ENCODE measurements around the gene TXN2. TPM values are rescaled to one million over a fixed set of nuclear protein-coding genes. Genes with fewer than 3 reads are reported as not detected.
A peak's percentile ranks its signal among the peaks of the same experiment; 100 is the strongest.

TXN2 gene
- total and polyA plus RNA-seq, 2 donors (not counting 1 experiment from before 2014, with no cell fraction given), result 25.3 to 118 TPM

DNA sequence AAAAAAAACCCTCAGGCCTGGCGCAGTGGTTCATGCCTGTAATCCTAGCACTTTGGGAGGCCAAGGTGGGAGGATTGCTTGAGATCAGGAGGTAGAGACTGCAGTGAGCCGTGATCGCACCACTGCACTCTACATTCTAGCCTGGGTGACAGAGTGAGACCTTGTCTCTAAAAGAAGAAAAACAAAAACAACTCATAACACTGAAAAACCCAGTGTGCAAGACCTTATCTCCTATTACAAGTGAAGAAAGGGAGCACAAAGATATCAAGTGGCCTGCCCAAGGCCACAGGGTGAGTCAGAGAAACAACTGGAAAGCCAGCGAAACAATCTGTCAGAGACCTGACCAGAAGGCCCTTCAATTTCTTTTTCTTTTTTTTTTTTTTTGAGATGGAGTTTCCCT is 2.5 kb downstream of the TXN2 start:
- peak in 1 of 2 donors; percentile 18 for DNase-seq (ENCODE audit: low read depth in 2 of 2)
- Histone ChIP-seq H3K4me1 (ENCODE audit: control insufficient read depth, extremely low read depth, insufficient read depth, low read length) (peaks cover 7% of the 10 kb centered on the region), H3K27ac (ENCODE audit: insufficient read depth, low read length) (no peak overlapping the region)

DNA sequence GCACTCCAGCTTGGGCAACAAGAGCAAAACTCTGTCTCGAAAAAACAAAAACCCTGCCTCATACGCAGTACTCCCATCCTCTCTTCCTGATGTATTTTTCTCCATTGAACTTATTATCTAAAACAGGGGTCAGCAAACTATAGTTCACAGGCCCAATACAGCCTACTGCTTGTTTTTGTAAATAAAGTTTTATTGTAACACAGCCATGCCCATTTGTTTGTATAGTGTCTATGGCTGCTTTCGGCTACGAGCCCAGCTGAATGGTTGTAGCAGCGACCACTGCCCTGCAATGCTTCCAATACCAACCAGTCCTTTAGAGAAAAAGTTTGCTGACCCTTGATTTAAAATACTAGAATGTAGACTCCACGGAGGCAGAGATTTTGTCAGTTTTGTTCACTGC is 6.1 kb downstream of the TXN2 start:
- H3K27ac ChIP-seq (ENCODE audit: insufficient read depth, low read length), result no peak overlapping the region
- H3K9ac ChIP-seq (ENCODE audit: insufficient read depth, low read length), result no peak overlapping the region
- no peaks in the 10 kb centered on the region for H4K20me1 ChIP-seq (ENCODE audit: control insufficient read depth, extremely low read depth, insufficient read depth, low read length)
- no peaks in the 10 kb centered on the region for H3K9me3 ChIP-seq (ENCODE audit: control insufficient read depth, insufficient read depth, low read depth, low read length)
- no peak overlapping the region for H3K4me2 ChIP-seq (ENCODE audit: extremely low read depth, insufficient read depth, low read length)
- TF ChIP-seq EZH2 (IDR thresholded peaks at IDR 0.05; ENCODE audit: low read length, missing control alignments), result no peak
- TF ChIP-seq, protein P1, sequence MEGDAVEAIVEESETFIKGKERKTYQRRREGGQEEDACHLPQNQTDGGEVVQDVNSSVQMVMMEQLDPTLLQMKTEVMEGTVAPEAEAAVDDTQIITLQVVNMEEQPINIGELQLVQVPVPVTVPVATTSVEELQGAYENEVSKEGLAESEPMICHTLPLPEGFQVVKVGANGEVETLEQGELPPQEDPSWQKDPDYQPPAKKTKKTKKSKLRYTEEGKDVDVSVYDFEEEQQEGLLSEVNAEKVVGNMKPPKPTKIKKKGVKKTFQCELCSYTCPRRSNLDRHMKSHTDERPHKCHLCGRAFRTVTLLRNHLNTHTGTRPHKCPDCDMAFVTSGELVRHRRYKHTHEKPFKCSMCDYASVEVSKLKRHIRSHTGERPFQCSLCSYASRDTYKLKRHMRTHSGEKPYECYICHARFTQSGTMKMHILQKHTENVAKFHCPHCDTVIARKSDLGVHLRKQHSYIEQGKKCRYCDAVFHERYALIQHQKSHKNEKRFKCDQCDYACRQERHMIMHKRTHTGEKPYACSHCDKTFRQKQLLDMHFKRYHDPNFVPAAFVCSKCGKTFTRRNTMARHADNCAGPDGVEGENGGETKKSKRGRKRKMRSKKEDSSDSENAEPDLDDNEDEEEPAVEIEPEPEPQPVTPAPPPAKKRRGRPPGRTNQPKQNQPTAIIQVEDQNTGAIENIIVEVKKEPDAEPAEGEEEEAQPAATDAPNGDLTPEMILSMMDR (conservative IDR thresholded peaks at IDR 0.05 in 1 of 2, IDR thresholded peaks at IDR 0.05 in 1 of 2; ENCODE audit: low read depth in 1 of 2, low read length in 2 of 2), result no peak
- H3K4me1 ChIP-seq (ENCODE audit: control insufficient read depth, extremely low read depth, insufficient read depth, low read length), result peaks cover 12% of the 10 kb centered on the region
- no peak overlapping the region for H2AFZ ChIP-seq (ENCODE audit: low read length)
- no peak for DNase-seq (ENCODE audit: low read depth in 2 of 2)
- peaks cover 15% of the 10 kb centered on the region for H3K36me3 ChIP-seq (ENCODE audit: control insufficient read depth, insufficient read depth, low read length)
- no peak overlapping the region for H3K4me3 ChIP-seq (replicated peaks in 1 of 4; ENCODE audit: control extremely low read depth in 1 of 4, insufficient read depth in 1 of 4, low read depth in 3 of 4, low read length in 4 of 4)
- H3K27me3 ChIP-seq (ENCODE audit: control insufficient read depth, insufficient read depth, low read length), result no peaks in the 10 kb centered on the region
- peaks cover 6% of the 10 kb centered on the region for H3K79me2 ChIP-seq (ENCODE audit: control insufficient read depth, insufficient read depth, low read length)

More for the DNA sequence above, 2.5 kb downstream of the TXN2 start:
- Histone ChIP-seq H3K9ac (ENCODE audit: insufficient read depth, low read length) (no peak overlapping the region), H3K4me3 (replicated peaks in 1 of 4; ENCODE audit: control extremely low read depth in 1 of 4, insufficient read depth in 1 of 4, low read depth in 3 of 4, low read length in 4 of 4) (no peak overlapping the region), H3K36me3 (ENCODE audit: control insufficient read depth, insufficient read depth, low read length) (peaks cover 14% of the 10 kb centered on the region), H2AFZ (ENCODE audit: low read length) (no peak overlapping the region), H3K4me2 (ENCODE audit: extremely low read depth, insufficient read depth, low read length) (no peak overlapping the region), H3K9me3 (ENCODE audit: control insufficient read depth, insufficient read depth, low read depth, low read length) (no peaks in the 10 kb centered on the region), H4K20me1 (ENCODE audit: control insufficient read depth, extremely low read depth, insufficient read depth, low read length) (no peaks in the 10 kb centered on the region), H3K27me3 (ENCODE audit: control insufficient read depth, insufficient read depth, low read length) (no peaks in the 10 kb centered on the region), H3K79me2 (ENCODE audit: control insufficient read depth, insufficient read depth, low read length) (peaks cover 12% of the 10 kb centered on the region)
- TF ChIP-seq, protein P1 (conservative IDR thresholded peaks at IDR 0.05 in 1 of 2, IDR thresholded peaks at IDR 0.05 in 1 of 2; ENCODE audit: low read depth in 1 of 2, low read length in 2 of 2), result no peak
- no peak for TF ChIP-seq EZH2 (IDR thresholded peaks at IDR 0.05; ENCODE audit: low read length, missing control alignments)

DNA sequence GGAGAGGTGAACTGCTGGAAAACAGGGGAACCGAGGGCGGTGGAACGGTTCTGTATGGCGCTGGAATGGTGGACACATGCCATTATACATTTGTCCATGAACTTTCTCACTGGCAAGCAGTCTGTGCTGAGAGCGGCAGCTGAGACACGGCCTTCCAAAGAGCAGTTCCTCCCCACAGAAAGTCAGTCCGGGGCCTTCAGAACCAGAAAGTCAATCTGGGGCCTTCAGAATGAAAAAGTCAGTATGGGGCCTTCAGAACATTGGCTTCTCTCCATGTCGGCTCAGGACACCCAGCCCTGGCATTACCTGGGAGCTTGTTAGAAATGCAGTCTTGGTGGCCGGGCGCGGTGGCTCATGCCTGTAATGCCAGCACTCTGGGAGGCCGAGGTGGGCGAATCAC is 8.8 kb downstream of the TXN2 start:
- Histone ChIP-seq H3K36me3 (ENCODE audit: control insufficient read depth, insufficient read depth, low read length) (peaks cover 9% of the 10 kb centered on the region), H3K4me3 (replicated peaks in 1 of 4; ENCODE audit: control extremely low read depth in 1 of 4, insufficient read depth in 1 of 4, low read depth in 3 of 4, low read length in 4 of 4) (no peak overlapping the region), H3K27me3 (ENCODE audit: control insufficient read depth, insufficient read depth, low read length) (no peaks in the 10 kb centered on the region), H3K4me2 (ENCODE audit: extremely low read depth, insufficient read depth, low read length) (no peak overlapping the region), H4K20me1 (ENCODE audit: control insufficient read depth, extremely low read depth, insufficient read depth, low read length) (no peaks in the 10 kb centered on the region), H3K27ac (ENCODE audit: insufficient read depth, low read length) (no peak overlapping the region), H2AFZ (ENCODE audit: low read length) (no peak overlapping the region), H3K79me2 (ENCODE audit: control insufficient read depth, insufficient read depth, low read length) (peaks cover 18% of the 10 kb centered on the region), H3K9me3 (ENCODE audit: control insufficient read depth, insufficient read depth, low read depth, low read length) (no peaks in the 10 kb centered on the region), H3K9ac (ENCODE audit: insufficient read depth, low read length) (no peak overlapping the region), H3K4me1 (ENCODE audit: control insufficient read depth, extremely low read depth, insufficient read depth, low read length) (peaks cover 32% of the 10 kb centered on the region)
- TF ChIP-seq, protein P1 (conservative IDR thresholded peaks at IDR 0.05 in 1 of 2, IDR thresholded peaks at IDR 0.05 in 1 of 2; ENCODE audit: low read depth in 1 of 2, low read length in 2 of 2), result no peak
- TF ChIP-seq EZH2 (IDR thresholded peaks at IDR 0.05; ENCODE audit: low read length, missing control alignments), result no peak
- DNase-seq (ENCODE audit: low read depth in 2 of 2), result no peak

Data from fibroblast of lung (primary cell).